NCI-H128 (cell line): ENCODE data around the gene GJB3.
A peak's percentile ranks its signal among the peaks of the same experiment; 100 is the strongest.
"Not testable (repeated sequence)": the region's sequence is repeated elsewhere in the genome, so short reads cannot be mapped to it uniquely, and the experiment has no call there.

Source experiments
- DNase-seq: peaks from one replicate; lab custom pipeline; 2025; ENCODE audit not compliant: unreplicated experiment; lab: John Stamatoyannopoulos, UW

The GJB3 gene

GRCh38 chr1:34785231-34785874 is 4.3 kb downstream of the GJB3 start:
- no peak for DNase-seq

- DNase-seq, result no peak
Measured at GRCh38 chr1:34785875-34786470, 5.0 kb downstream of the GJB3 start.

GRCh38 chr1:34786521-34787325 is 5.7 kb downstream of the GJB3 start:
- peak; percentile 61 for DNase-seq

- no peak for DNase-seq
Measured at GRCh38 chr1:34787461-34788420, 6.7 kb downstream of the GJB3 start.

- DNase-seq, result no peak
Measured at GRCh38 chr1:34790985-34791384, 10.0 kb downstream of the GJB3 start.

GRCh38 chr1:34792424-34792823 is 11.4 kb downstream of the GJB3 start:
- DNase-seq, result no peak

GRCh38 chr1:34792868-34793727 is 12.1 kb downstream of the GJB3 start, which contains the start of gene GJA4:
GJA4 (plus strand) TSS chr1:34792999; CDS start chr1:34794214, 1,215 bp downstream.
- DNase-seq, result no peak

- DNase-seq, result no peak
Measured at GRCh38 chr1:34794001-34794789, 13.2 kb downstream of the GJB3 start.

GRCh38 chr1:34794790-34795180 is 13.8 kb downstream of the GJB3 start:
- no peak for DNase-seq

GRCh38 chr1:34795916-34796315 is 14.9 kb downstream of the GJB3 start:
- no peak for DNase-seq

GRCh38 chr1:34796990-34797389 is 16.0 kb downstream of the GJB3 start:
- no peak for DNase-seq

GRCh38 chr1:34800214-34800613 is 19.2 kb downstream of the GJB3 start:
- DNase-seq, result no peak

GRCh38 chr1:34803770-34804169 is 22.8 kb downstream of the GJB3 start:
- no peak for DNase-seq

- no peak for DNase-seq
Measured at GRCh38 chr1:34806396-34806795, 25.4 kb downstream of the GJB3 start.

- DNase-seq, result no peak
Measured at GRCh38 chr1:34808051-34808810, 27.2 kb downstream of the GJB3 start.

- DNase-seq, result not testable (repeated sequence)
Measured at GRCh38 chr1:34810781-34811180, 29.8 kb downstream of the GJB3 start.

- no peak for DNase-seq
Measured at GRCh38 chr1:34816332-34816731, 35.3 kb downstream of the GJB3 start.

GRCh38 chr1:34816778-34817177 is 35.8 kb downstream of the GJB3 start:
- DNase-seq, result no peak
